Neutrophil (primary cell): Measurements from ENCODE around the gene OR10A4.
"Not testable (repeated sequence)": the region's sequence is repeated elsewhere in the genome, so short reads cannot be mapped to it uniquely, and the experiment has no call there.

Experiments used
- H3K27ac ChIP-seq: fragments of 200-600 bp; sonication (generic); 2 replicates; pipeline ENCODE4 v1.5.1; 2016; ENCODE audit warnings: mild to moderate bottlenecking, moderate library complexity
- H3K27me3 ChIP-seq: fragments of 200-600 bp; sonication (generic); 2 replicates; pipeline ENCODE4 v1.6.0; 2016; ENCODE audit warnings: mild to moderate bottlenecking
- H3K36me3 ChIP-seq: fragments of 200-600 bp; sonication (generic); 2 replicates; pipeline ENCODE4 v1.5.1; 2017
- H3K4me1 ChIP-seq, 2 experiments: fragments of 200-600 bp in 1 of 2; sonication (generic) in 1 of 2; 1 replicate in 1 of 2; 2 replicates in 1 of 2; pipeline versions ENCODE4 v1.5.1 to v1.6.1; 2013 to 2016; ENCODE audit warnings: low read depth in 1 of 2, low read length in 1 of 2, mild to moderate bottlenecking in 1 of 2, moderate library complexity in 1 of 2; ENCODE audit not compliant: control insufficient read depth in 1 of 2, insufficient read depth in 1 of 2
- H3K4me3 ChIP-seq, 2 experiments: fragments of 200-600 bp in 1 of 2; sonication (generic) in 1 of 2; 1 replicate in 1 of 2; 2 replicates in 1 of 2; pipeline ENCODE4 v1.5.1; 2013 to 2016; ENCODE audit warnings: low read depth in 1 of 2, low read length in 1 of 2, mild to moderate bottlenecking in 1 of 2, moderate library complexity in 1 of 2
- H3K9me3 ChIP-seq: fragments of 200-600 bp; sonication (generic); 2 replicates; pipeline ENCODE4 v1.5.1; 2016
- CTCF ChIP-seq: fragments of 200-600 bp; sonication (generic); IDR thresholded peaks from 2 replicates; pipeline ENCODE4 v1.5.1; 2016; ENCODE audit warnings: antibody characterized with exemption

OR10A4 gene

GRCh38 chr11:6862961-6863360 lies 13.5 kb upstream of the OR10A4 start, which contains the start of gene OR10A2:
Gene OR10A2 (plus strand): TSS chr11:6863057. CDS start chr11:6869755, 6,698 bp downstream.
- Histone ChIP-seq H3K27me3 (no peaks in the 10 kb centered on the region), H3K36me3 (no peaks in the 10 kb centered on the region), H3K4me1 (no peaks in the 10 kb centered on the region), H3K4me3 (no peak within 1 kb of the TSS), H3K27ac (no peak within 1 kb of the TSS), H3K9me3 (no peaks in the 10 kb centered on the region)
- no peak for TF ChIP-seq CTCF

GRCh38 chr11:6864438-6864837 lies 12.0 kb upstream of the OR10A4 start:
- no peaks in the 10 kb centered on the region for H3K9me3 ChIP-seq
- no peak overlapping the region for H3K4me3 ChIP-seq
- H3K27ac ChIP-seq = no peak overlapping the region
- TF ChIP-seq CTCF = no peak
- H3K36me3 ChIP-seq = no peaks in the 10 kb centered on the region
- no peaks in the 10 kb centered on the region for H3K27me3 ChIP-seq
- H3K4me1 ChIP-seq = no peaks in the 10 kb centered on the region

- H3K27me3 ChIP-seq = no peaks in the 10 kb centered on the region
- no peak overlapping the region for H3K4me3 ChIP-seq
- no peaks in the 10 kb centered on the region for H3K9me3 ChIP-seq
- H3K27ac ChIP-seq = no peak overlapping the region
- H3K36me3 ChIP-seq = no peaks in the 10 kb centered on the region
- no peak for TF ChIP-seq CTCF
- H3K4me1 ChIP-seq = no peaks in the 10 kb centered on the region
Measured at GRCh38 chr11:6871278-6871677, 5.1 kb upstream of the OR10A4 start.

GRCh38 chr11:6875761-6876160 lies 664 bp upstream of the OR10A4 start:
- no peak overlapping the region for H3K4me3 ChIP-seq
- no peaks in the 10 kb centered on the region for H3K27me3 ChIP-seq
- TF ChIP-seq CTCF = no peak
- H3K9me3 ChIP-seq = no peaks in the 10 kb centered on the region
- H3K36me3 ChIP-seq = no peaks in the 10 kb centered on the region
- H3K4me1 ChIP-seq = no peaks in the 10 kb centered on the region
- H3K27ac ChIP-seq = no peak overlapping the region

GRCh38 chr11:6876914-6877313 lies 489 bp downstream of the OR10A4 start:
- Histone ChIP-seq H3K9me3 (no peaks in the 10 kb centered on the region), H3K4me1 (no peaks in the 10 kb centered on the region), H3K27ac (no peak overlapping the region), H3K36me3 (no peaks in the 10 kb centered on the region), H3K27me3 (no peaks in the 10 kb centered on the region), H3K4me3 (no peak overlapping the region)
- no peak for TF ChIP-seq CTCF

GRCh38 chr11:6882751-6883150 lies 6.3 kb downstream of the OR10A4 start:
- Histone ChIP-seq H3K4me1 (no peaks in the 10 kb centered on the region), H3K36me3 (no peaks in the 10 kb centered on the region), H3K27me3 (peaks cover 5% of the 10 kb centered on the region), H3K27ac (no peak overlapping the region), H3K4me3 (no peak overlapping the region), H3K9me3 (no peaks in the 10 kb centered on the region)
- no peak for TF ChIP-seq CTCF

- not testable (repeated sequence) for H3K27ac ChIP-seq, H3K9me3 ChIP-seq, H3K4me3 ChIP-seq, H3K4me1 ChIP-seq, H3K27me3 ChIP-seq, H3K36me3 ChIP-seq
Measured at GRCh38 chr11:6887711-6888110, 11.3 kb downstream of the OR10A4 start.
